Stimulated activated naive CD8-positive, alpha-beta T cell treated with anti-CD3 and anti-CD28 coated beads, Interleukin-15, Interleukin-2, amounts not matched to agents 100 ng/mL and 50 ng/mL, for 24 hours (primary cell): ENCODE data around the gene SIRT6.
"Not testable (repeated sequence)": the region's sequence is repeated elsewhere in the genome, so short reads cannot be mapped to it uniquely, and the experiment has no call there.

ENCODE experiments used
- H3K27ac Mint-ChIP-seq: one replicate; pipeline ENCODE4 v1.8.0; 2021; ENCODE audit warnings: mild to moderate bottlenecking, mixed read lengths
- H3K27me3 Mint-ChIP-seq: one replicate; pipeline ENCODE4 v1.8.0; 2021; ENCODE audit warnings: mixed read lengths
- H3K36me3 Mint-ChIP-seq: one replicate; pipeline ENCODE4 v1.8.0; 2021; ENCODE audit warnings: low read depth, mixed read lengths
- H3K4me1 Mint-ChIP-seq: one replicate; pipeline ENCODE4 v1.8.0; 2021; ENCODE audit warnings: low read depth, mixed read lengths
- H3K4me3 Mint-ChIP-seq: one replicate; pipeline ENCODE4 v1.8.0; 2021; ENCODE audit warnings: mild to moderate bottlenecking, mixed read lengths
- H3K9me3 Mint-ChIP-seq: one replicate; pipeline ENCODE4 v1.8.0; 2021; ENCODE audit warnings: mixed read lengths

Gene SIRT6

GRCh38 chr19:4138445-4138844 is 43.9 kb downstream of the SIRT6 start:
- Mint-ChIP-seq H3K27me3 (peaks cover 2% of the 10 kb centered on the region), H3K27ac (peak overlapping the region; percentile 52), H3K36me3 (no peaks in the 10 kb centered on the region), H3K4me1 (peaks cover 12% of the 10 kb centered on the region), H3K4me3 (no peak overlapping the region), H3K9me3 (no peaks in the 10 kb centered on the region)

GRCh38 chr19:4136680-4137088 is 45.7 kb downstream of the SIRT6 start:
- H3K4me3 Mint-ChIP-seq: no peak overlapping the region
- H3K27me3 Mint-ChIP-seq: no peaks in the 10 kb centered on the region
- no peaks in the 10 kb centered on the region for H3K36me3 Mint-ChIP-seq
- peaks cover 12% of the 10 kb centered on the region for H3K4me1 Mint-ChIP-seq
- no peaks in the 10 kb centered on the region for H3K9me3 Mint-ChIP-seq
- no peak overlapping the region for H3K27ac Mint-ChIP-seq

- H3K27ac Mint-ChIP-seq, H3K4me3 Mint-ChIP-seq, H3K27me3 Mint-ChIP-seq, H3K9me3 Mint-ChIP-seq, H3K36me3 Mint-ChIP-seq: not testable (repeated sequence)
- peaks cover 15% of the 10 kb centered on the region for H3K4me1 Mint-ChIP-seq
Measured at GRCh38 chr19:4135386-4135785, 47.0 kb downstream of the SIRT6 start.

GRCh38 chr19:4134351-4134750 is 48.0 kb downstream of the SIRT6 start:
- Mint-ChIP-seq H3K4me3 (no peak overlapping the region), H3K27ac (no peak overlapping the region), H3K4me1 (peaks cover 5% of the 10 kb centered on the region), H3K36me3 (no peaks in the 10 kb centered on the region), H3K27me3 (no peaks in the 10 kb centered on the region), H3K9me3 (no peaks in the 10 kb centered on the region)

DNA sequence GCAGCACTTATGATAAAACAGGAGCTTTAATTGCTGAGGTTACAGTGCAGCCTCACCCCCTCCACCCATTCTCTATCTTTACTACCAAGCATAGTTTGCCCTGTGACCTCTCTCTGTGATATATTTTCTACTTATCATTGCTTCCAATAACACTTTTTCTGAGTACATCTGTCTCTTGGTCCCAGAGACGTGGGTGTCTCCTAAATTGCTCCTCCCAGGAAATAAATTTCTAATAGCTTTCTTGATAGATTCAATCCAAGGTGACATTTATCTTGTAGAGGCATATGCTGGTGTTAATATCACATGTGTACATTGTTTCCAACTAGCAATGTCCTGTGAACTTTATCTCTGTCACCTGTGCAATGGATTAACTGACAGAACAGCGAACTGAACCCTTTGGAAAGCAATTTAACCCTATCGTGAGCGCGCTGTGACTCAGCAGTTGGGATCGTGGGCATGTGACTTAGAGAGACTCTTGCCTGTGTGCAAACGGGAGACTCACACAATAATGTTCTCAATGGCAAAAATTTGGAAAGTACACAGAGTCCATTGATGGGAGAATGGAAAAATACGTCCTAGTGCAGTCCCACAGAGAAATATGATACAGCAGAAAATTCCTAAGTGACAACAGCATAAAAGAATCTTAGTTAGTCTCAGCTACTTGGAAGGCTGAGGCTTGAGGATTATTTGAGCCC is 51.5 kb downstream of the SIRT6 start:
- Mint-ChIP-seq H3K4me3 (no peak overlapping the region), H3K36me3 (no peaks in the 10 kb centered on the region), H3K4me1 (peaks cover 5% of the 10 kb centered on the region), H3K9me3 (no peaks in the 10 kb centered on the region), H3K27me3 (no peaks in the 10 kb centered on the region), H3K27ac (no peak overlapping the region)

DNA sequence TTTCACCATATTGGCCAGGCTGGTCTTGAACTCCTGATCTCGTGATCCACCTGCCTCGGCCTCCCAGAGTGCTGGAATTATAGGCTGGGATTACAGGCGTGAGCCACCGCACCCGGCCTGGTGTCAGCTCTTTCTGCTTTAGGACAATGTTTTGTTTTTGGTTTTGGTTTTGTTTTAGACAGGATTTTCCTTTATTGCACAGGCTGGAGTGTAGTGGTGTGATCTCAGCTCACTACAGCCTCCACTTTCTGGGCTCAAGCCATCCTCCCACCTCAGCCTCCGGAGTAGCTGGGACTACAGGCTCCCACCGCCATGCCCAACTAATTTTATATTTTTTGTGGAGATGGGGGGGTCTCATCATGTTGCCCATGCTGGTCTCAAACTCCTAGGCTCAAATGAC is 53.3 kb downstream of the SIRT6 start:
- H3K9me3 Mint-ChIP-seq, H3K27ac Mint-ChIP-seq, H3K27me3 Mint-ChIP-seq, H3K4me1 Mint-ChIP-seq, H3K4me3 Mint-ChIP-seq, H3K36me3 Mint-ChIP-seq: not testable (repeated sequence)

DNA sequence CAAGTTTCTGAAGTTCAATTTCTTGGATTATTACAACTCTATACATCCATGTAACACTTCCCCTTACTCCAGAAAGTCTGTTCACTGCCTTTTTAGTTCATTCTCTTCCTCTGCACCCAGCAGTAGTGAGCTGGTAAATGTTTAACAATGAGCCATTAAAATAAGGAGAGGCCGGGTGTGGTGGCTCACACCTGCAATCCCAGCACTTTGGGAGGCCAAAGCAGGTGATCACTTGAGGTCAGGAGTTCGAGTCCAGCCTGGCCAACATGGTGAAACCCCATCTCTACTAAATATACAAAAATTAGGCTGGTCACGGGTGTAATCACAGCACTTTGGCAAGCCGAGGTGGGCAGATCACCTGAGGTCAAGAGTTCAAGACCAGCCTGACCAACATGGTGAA is 55.0 kb downstream of the SIRT6 start:
- H3K4me1 Mint-ChIP-seq: peaks cover 19% of the 10 kb centered on the region
- not testable (repeated sequence) for H3K4me3 Mint-ChIP-seq, H3K36me3 Mint-ChIP-seq, H3K9me3 Mint-ChIP-seq, H3K27ac Mint-ChIP-seq, H3K27me3 Mint-ChIP-seq

GRCh38 chr19:4124638-4125037 is 57.7 kb downstream of the SIRT6 start:
- Mint-ChIP-seq H3K4me3 (peak overlapping the region; percentile 66), H3K27me3 (no peaks in the 10 kb centered on the region), H3K27ac (peak overlapping the region; percentile 79), H3K9me3 (no peaks in the 10 kb centered on the region), H3K36me3 (peaks cover under 1% of the 10 kb centered on the region), H3K4me1 (peaks cover 14% of the 10 kb centered on the region)
